HG03103 (cell line): ENCODE data around the gene HIGD1A.

Experiments used
- ATAC-seq: cut with Tn5 transposase; IDR thresholded peaks from one replicate; pipeline ENCODE4 v1.9.1; 2021; ENCODE audit warnings: low read depth; ENCODE audit not compliant: unreplicated experiment

The HIGD1A gene

GRCh38 chr3:42762046-42762724, 42.1 kb downstream of the HIGD1A start:
- no peak for ATAC-seq

DNA sequence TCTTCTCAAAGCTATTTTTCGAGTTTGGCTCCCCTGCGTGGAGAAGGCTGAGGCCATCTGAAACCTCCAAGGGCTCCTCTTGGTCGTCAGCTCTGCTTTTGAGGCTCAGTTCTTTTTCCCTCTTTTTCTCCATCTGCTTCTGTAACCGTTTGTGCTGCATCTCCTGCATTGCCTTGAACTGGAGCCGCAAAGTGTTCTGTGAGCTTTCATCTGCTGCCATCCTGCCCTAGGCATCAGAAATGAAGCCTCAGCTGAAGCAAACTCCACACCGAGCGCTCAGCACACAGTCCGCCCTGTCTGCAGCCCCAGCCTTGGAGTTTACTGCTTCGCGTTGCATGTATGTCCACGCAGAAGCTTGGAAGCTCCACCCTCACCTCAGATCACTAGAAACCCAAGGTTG, 46.2 kb downstream of the HIGD1A start:
- no peak for ATAC-seq

DNA sequence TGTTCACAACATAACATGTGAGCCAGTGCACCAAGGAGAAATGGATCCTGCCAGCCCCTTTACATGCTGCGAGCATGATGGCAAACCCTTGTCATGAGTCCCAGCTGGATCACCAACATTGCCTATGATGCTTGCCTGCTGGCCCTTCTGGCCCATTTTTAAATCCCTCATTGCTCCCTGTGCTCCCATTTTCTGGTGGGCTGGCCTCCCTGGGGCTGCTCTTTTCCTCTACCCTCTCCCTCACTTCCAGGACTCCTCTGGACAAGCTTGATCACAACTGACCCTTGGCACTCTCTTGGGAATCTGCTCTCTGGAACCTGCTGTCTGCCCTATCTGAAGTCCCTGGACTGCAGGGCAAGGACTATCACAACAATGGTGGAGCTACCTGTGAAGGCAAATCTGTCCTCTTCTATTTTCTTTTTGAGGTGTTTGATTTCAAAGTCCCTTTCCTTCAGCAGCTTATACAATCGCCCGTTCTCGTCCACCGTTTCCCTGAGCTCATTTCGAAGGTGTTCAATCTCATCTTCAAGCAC, 47.5 kb downstream of the HIGD1A start:
- ATAC-seq, result no peak

GRCh38 chr3:42755681-42756578, 48.4 kb downstream of the HIGD1A start:
- ATAC-seq, result no peak

DNA sequence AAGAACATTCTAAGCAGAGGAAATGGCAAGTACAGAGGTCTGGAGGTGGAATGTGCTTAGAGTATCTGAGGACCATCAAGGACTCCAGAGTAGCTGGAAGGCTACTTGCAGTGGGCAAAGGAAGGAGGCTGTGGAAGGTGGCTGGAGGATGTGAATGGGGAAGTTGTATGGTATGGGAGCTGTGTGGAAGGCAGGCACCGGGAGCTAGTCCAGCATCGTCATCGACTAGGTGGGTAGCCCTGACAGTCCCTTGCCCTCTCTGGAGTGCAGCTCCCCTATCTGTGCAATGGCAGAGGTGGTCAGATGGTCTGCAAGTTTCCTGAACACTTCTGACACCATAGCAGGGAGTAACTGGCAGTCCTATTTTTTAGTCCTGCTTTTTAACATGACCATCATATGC, 50.5 kb downstream of the HIGD1A start:
- no peak for ATAC-seq

- no peak for ATAC-seq
These were observed 51.3 kb downstream of the HIGD1A start for GRCh38 chr3:42752961-42753360.

DNA sequence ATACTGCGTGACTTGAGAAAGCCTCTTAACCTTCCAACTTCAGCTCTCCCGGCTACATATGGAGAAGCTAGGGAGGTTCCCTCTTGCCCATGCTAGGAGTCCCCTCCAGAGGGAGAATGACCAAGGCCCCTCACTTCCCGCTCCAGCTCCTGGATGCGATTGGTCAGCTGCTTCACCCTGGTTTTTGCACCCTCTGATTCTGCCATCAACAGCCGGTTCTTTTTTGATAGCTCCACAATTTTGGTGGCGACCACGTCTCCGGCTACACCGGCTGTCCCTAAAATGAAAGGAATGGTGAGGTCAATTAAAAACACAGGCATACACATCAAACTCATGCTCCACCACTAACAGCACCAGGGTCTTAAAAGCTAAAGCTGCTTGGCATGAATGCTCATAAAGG, 51.8 kb downstream of the HIGD1A start:
- ATAC-seq, result no peak

GRCh38 chr3:42751609-42752008, 52.7 kb downstream of the HIGD1A start:
- no peak for ATAC-seq

DNA sequence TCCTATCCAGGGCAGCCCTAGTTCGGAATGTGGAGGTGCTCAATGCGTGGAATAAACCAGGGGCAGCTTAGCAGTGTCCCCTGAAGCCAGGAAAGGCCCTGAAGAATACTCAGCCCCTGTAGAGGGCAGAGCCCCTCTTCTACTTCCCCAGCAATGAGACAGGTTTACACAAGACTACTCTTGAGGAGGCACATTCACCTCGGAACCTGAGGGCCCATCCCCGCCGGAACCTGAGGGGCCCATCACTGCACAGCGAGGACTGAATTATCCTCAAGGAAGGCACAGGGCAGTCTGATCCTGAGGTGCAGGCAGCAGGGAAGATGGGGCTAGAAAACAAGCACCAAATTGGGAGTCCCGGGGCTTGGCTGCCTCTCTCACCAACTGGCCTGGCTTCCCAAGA, 53.5 kb downstream of the HIGD1A start:
- ATAC-seq, result no peak

DNA sequence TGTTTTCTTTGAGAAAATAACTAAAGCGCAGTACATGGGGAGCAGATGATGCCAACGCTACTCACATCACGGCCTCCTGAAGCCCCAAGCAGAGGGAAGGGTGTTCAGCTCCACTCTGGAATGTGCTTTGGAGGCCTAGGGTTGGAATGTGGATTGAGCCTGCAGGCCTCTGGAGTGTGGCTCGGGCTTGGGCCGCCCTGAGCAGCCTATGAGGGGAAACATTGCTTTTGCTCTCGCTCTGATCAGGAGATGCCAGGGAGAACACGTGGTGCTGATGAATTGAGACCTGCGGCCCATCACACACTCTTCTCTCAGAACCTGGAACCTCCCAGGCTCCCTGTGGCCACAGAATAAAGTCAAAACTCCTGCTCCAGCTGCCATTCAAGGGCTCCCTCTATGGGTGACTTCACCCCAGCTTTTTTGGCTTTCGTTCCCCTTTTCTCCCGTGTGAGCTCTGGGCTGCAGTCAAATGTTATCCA, 54.5 kb downstream of the HIGD1A start:
- no peak for ATAC-seq

GRCh38 chr3:42749025-42749752, 55.1 kb downstream of the HIGD1A start:
- no peak for ATAC-seq

DNA sequence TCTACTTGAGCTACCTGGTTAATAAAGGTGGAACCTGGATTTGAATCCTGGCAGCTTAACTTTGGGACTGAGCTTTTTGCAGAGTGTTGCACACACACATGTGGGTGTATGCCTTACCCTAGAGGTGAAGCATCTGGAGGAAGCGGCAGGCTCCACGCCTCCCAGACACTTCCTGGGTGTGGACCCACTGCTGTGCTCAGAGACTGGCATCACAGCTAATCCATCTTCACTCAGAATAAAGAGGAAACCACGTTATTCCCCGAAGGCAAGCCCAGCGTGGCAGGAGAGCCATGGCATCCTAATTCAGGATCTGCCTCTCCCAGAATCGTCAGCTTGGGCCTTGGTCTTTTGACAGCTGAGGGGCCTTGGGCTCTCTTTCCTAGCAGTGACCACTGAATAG, 56.7 kb downstream of the HIGD1A start:
- no peak for ATAC-seq

GRCh38 chr3:42746455-42747450, 57.5 kb downstream of the HIGD1A start:
- ATAC-seq, result no peak

- ATAC-seq, result no peak
These were observed 58.4 kb downstream of the HIGD1A start for GRCh38 chr3:42745776-42746454.

GRCh38 chr3:42745291-42745745, 59.0 kb downstream of the HIGD1A start:
- ATAC-seq, result no peak

- no peak for ATAC-seq
These were observed 60.9 kb downstream of the HIGD1A start for GRCh38 chr3:42743204-42743995.

GRCh38 chr3:42742688-42743087, 61.6 kb downstream of the HIGD1A start:
- no peak for ATAC-seq

GRCh38 chr3:42742259-42742658, 62.0 kb downstream of the HIGD1A start:
- ATAC-seq, result no peak
